ENCODE measurements around the gene TRIM47. TPM values are rescaled to one million over a fixed set of nuclear protein-coding genes. Genes with fewer than 3 reads are reported as not detected.
"Not testable (repeated sequence)": the region's sequence is repeated elsewhere in the genome, so short reads cannot be mapped to it uniquely, and the experiment has no call there.

Gene TRIM47
- polyA plus RNA-seq, 5 donors, result 13.0 to 26.4 (median 15.9) TPM

GRCh38 chr17:75893305-75894048 is 15.1 kb upstream of the TRIM47 start:
- DNase-seq, result no peak

DNA sequence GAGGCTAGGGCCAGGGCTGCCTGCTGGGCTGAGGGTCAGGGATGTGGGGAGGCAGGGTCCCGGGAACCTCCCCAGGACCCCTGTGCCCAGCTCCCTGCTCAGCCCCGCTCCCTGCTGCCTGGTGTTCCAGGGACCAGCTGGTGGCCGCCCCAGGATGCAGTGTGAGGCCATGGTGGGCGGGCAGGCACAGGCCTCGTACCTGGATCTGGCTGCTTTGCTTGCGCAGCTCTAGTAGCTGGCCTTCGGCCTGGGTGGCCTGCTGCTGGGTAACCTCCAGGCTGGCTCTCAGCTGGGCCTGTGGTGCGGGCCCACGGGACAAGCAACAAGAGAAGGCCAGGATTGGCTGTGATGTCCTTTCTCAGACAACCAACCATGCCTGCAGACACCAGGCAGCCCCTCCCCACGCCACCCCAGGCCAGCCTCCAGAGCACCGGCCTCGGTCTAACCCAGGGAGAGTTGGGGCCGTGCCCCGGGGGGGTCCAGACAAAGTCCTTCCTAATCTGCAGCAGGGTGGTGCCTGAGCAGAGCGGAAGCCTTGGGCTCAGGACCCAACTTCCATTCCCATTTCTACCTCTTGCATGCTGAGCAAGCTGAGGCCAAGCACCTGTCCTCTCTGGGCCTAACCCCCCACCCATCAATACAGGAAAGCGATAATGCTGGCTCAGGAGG is 14.3 kb upstream of the TRIM47 start:
- no peak for DNase-seq

GRCh38 chr17:75891605-75892555 is 13.5 kb upstream of the TRIM47 start:
- DNase-seq, result no peak

- no peak for DNase-seq
Measured at GRCh38 chr17:75891022-75891604, 12.7 kb upstream of the TRIM47 start.

DNA sequence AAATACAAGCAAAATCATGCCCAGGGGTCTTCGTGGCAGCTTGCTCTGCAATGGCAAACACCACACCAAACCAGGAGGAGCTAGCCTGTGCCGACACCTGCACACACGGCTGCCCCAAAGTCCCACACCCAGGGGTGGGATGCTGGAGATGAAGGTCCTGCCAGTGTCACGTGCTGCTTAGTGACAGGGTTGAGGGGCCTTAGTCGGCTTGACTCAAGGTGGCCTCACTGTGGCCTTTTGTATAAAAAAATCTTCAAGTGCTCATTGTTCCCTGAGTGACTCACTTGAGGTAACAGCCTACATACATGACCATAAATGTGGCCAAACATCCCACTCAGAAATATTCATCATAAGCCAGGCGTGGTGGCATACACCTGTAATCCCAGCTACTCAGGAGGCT is 11.1 kb upstream of the TRIM47 start:
- DNase-seq, result no peak

GRCh38 chr17:75888484-75888883 is 10.1 kb upstream of the TRIM47 start:
- DNase-seq, result no peak

GRCh38 chr17:75885860-75886259 is 7.5 kb upstream of the TRIM47 start:
- not testable (repeated sequence) for DNase-seq

DNA sequence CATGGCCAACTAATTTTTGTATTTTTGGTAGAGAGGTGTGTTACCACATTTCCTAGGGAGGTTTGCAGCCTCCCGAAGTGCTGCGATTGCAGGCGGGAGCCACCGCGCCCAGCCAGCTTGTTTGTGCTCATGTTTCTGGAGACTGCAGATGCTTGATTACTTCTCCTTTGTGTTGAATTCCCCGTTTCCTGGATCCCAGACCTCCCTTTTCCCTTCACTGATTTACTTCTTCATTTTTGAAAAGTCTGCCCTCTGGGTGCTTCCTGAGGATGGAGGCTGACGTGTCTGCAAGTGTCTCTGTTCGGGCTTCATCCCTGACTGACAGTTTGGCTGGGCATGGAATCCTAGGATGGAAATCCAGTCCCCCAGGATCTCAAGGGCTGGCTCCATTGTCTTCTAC is 7.0 kb upstream of the TRIM47 start:
- DNase-seq, result no peak

GRCh38 chr17:75881678-75882454 is 3.5 kb upstream of the TRIM47 start:
- no peak for DNase-seq

- DNase-seq, result no peak
Measured at GRCh38 chr17:75880266-75880665, 1.9 kb upstream of the TRIM47 start.

DNA sequence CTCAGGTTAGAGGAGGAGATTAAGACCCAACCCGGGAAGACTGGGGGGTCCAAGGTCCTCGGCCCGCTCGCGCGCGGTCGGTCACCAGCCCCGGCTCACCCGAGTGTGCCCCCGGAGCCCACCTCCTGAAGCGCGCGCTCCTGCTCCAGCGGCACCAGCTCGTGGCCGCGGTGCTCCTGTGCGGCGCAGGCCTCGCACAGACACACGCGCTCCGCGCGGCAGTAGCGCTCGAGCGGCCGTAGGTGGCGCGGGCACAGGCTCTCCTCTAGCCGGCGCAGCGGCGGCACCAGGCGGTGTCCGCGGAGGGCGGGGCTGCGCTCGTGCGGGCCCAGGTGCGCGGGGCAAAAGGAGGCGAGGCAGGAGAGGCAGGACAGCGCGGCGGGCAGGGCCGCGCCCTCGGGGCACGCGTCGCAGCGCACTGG is 618 bp downstream of the TRIM47 start:
- DNase-seq, result peak in 1 of 2 donors; percentile 68

DNA sequence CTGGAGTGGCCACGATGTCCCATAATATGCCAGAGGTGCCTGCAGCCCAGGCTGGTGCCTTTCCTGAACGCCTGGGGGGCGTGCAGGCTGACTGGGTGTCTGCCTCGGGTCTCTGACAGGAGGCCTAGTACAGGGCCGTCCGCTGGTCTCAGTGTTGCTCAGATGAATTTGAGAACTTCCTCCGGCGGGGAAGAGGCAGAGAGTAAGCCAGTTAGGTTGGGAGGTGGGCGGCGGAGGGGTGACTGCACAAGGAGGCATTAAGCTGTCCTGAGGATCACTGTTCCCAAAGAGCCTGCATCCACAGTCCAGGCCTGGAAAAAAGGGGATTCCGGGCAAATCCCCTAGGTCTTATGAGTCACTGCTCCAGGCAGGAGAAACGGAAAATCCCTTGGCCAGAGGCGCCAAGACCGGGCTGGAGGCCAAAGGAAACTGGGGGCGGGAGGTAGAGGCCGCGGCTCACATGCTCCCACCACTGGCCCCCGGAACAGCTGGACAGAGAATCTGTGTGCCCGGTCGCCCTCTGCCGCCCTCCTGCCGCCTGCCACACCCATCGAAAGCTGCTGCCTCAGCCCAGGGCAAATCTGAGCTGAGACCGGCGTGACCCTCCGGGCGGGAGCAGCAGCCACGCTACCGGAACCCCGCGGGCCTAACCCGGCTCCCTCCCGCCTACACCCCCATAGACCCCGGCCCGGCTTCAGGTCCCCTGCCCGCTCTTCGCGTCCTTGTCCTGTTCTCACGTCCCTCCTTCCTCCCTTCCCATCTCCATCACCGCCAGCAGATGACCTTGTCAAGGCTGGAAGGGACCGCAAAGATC is 1.2 kb downstream of the TRIM47 start:
- DNase-seq, result peak; percentile 88 to 91

DNA sequence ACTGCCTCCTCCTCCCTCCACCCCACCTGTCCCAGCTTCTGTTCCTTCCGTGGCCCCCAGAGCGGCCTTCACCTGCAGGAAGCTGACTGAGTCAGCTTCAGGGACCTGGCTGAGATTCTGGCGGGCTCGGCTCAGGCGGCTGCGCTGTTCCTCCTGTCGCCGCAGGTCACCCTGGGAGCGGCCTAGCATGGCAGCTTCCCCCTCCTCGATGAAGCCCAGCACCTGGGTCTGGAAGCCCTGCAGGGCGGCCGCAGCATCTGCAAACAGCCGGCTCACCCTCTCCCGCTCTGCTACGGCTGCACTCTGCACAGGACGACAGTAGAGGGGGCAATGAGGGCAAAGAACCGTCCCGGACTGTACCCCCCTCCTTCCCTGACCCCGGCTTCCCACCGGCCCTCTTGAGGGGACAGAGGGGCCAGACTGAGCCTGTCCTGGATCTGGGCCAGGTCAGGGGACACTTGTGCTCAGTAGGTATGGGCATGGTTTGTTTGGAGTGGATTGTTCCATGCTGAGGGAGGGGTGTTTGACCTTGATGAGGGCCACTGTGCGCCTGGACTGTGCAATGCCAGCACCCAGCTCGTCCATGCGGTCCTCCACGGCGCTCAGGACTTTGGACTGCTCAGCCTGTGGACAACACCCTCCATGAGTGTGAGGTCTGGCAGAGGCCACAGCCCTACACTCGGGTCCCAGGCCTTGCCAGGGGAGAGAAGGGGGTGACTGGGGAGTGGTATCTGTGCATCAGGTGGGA is 2.0 kb downstream of the TRIM47 start:
- DNase-seq, result no peak

DNA sequence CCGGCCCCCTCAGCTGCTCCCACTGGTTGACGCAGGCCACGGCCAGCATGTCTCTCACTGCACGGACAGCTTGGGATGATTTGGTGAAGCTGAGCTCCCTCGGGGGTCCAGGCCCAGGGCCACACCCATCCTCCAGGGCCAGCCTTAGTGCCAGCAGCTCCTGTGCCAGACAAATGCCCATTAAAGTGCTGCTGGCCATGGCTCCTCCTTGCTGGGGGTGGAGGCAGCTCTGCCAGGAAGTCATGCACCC is 2.5 kb downstream of the TRIM47 start:
- no peak for DNase-seq

DNA sequence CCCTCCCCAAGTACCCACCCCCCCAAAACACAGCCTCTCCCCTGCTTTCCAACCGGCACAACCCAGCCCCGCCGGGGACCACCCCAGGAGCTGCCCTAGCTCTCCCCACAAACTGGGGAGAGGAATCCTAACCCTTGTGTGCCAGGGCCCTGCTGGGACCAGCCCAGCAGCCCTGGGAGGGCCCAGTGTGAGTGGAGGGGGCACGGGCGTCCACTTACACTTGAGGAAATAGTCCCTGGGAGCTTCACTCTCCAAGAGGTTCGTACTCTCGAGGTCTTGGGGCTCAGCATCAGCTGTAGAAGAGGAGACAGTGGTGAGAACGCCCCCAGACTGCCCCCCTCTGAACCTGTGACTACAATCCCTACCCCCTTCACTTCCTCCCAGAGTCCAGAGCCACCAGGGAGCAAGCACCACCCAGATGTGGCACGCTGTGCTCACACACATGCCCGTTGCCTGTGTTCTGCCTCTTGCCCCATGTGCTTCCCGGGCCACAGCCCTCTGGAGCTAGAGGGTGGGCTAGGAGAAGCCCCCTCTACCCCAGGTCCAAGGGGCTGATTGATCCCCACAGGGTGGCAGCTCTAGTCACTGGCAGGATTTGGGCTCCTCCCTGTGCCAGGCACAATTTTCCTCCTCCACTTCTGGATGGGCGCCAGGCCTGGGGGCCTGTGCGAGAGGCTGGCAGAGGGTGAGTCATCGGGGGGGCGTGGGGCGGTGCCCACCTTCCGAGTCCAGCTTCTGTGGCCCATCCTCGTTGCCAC is 3.0 kb downstream of the TRIM47 start:
- no peak for DNase-seq

DNA sequence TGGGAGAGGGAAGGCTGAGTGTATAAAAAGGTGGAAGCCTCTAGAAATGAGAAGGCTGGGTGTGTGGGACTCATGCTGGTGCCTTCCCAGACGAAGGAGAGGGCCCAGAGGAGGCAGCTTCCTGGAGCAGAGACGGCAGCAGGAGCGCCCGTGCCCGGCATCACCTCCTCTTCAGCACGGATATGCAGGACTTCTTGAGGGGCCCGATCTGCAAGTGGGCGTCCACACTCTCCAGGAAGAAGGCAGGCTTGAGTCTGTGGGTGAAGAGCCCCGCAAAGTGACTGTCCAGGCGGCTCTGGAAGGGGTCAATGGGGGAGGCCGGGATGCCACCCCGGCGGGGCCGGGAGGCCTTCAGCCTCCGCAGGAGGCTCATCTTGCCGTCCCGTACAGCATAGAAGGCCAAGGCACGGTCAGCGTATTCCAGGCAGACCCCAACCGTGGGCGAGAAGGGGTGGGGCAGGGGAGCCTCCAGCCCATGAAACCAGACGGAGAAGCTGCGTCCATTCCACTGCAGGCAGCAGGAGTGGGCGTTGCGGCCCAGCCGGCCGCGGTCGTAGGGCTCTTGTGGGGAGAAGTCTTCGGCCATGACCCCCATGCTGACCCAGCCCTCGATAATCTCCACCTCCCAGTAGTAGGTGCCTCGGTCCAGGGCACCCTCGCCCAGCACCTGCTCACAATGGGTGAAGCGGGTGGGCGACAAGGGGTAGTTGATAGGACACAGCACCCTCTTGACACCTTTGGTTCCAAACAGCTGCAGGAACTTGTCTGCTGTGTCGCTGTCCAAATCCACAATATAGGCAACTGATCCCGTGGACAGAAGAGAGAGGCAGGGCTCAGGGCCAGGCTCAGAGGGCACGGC is 3.8 kb downstream of the TRIM47 start:
- DNase-seq, result no peak

DNA sequence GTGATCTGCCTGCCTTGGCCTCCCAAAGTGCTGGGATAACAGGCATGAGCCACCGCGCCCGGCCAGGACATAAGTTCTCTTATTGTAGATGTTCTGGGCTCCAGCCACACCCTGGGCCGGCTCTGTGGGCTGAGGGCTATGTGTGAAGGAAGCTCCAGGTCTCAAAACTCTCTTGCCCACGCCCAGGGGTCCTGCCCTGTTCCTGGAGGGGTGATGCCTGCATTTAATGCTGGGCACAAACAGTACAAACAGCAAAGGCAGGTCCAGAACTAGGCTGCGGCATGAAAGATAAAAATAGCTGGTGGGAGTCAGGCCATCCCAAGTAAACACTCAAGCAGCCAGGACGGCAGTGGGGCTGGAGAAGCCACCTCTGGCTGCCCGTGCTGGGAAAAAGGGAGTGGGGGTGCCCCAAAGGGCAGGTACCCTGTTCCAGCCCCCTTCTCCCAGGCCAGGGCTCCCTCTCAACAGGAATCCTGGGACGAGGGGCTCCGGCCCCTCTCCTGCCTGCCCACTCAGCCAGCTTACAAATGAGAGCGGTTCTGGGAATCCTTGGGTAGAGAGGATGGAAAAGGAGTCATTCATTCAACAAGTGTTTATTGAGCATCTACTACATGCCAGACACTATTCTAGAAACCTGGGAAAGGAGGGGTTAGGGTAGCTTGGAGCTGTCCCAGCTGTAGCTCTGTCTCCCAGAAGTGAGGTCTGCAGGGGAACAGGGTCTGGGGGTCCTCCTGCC is 4.6 kb downstream of the TRIM47 start:
- DNase-seq, result no peak
